Activated CD8-positive, alpha-beta memory T cell treated with anti-CD3 and anti-CD28 coated beads, Interleukin-2, amount 50 U/mL, for 1 hour (primary cell): ENCODE results near the gene SYAP1.
"Not testable (repeated sequence)": the region's sequence is repeated elsewhere in the genome, so short reads cannot be mapped to it uniquely, and the experiment has no call there.

ENCODE experiments used
- DNase-seq: peaks from one replicate; pipeline ENCODE4 v3.0.0-alpha.2; 2020; ENCODE audit errors: extremely low read depth

SYAP1 gene

DNA sequence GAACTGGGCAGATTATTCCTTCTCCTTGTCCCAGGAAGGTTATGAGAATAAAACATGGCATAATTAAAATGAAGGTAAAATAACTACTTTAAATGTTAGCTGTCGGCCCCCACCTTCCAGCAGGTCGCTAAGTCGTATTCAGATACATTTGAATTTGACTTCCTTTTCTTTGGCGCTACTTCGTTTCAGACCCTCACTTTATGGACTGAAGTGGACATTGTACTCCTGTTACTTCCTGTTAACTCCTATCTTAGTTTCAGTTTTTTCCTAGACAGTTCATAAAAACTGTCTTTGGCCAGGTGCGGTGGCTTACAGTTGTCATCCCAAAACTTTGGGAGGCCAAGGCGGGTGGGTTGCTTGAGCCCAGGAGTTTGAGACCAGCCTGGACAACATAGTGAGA is 5.7 kb downstream of the SYAP1 start:
- DNase-seq = no peak

DNA sequence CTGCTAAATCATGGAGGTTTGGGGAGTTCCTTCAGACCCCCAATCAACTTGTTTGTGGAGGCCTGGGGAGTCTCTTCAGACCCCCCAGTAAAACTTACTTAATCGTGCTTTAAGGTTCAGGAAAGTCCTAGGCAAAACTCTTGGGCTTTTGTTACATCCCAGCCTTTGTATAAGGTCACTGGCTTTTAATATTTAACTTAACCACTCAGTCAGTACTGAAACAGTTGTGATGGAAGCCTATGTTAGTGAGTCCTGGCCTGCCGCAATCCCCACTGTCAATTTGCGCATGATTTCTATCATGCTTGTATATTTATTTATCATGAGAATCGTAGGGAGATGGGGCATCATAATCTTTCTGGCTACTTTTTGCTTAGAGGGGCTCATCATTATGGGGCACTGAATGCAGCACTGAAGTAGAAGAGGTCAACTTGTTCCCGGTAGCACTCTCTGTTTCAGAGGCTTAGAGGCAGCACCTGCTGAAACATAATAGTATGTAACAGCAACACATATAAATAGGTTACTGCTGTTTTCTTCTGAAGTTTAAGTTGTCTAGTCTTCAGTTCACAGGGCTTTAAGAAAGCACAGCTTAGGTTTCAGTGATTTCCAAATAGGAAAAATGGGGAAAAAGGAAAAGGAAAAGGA is 7.1 kb downstream of the SYAP1 start:
- DNase-seq = not testable (repeated sequence)

DNA sequence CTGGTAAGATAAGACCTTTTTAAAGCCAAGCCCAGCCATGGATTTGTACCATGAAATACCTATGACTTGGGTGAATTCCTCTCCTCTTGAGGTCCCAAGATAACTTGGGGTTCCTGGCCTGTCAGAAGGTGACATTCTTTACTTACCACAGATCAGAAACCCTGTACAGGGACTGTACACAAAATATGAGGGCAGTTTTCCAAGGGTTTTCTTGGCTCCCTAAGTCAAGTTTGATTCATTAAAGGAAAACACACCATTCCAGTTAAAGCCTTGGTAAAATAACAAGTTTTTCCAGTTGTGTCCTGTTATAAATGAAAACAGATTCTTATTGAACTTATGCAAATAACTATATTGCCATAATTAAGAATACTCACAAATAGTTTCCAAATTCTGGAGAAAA is 8.2 kb downstream of the SYAP1 start:
- no peak for DNase-seq

DNA sequence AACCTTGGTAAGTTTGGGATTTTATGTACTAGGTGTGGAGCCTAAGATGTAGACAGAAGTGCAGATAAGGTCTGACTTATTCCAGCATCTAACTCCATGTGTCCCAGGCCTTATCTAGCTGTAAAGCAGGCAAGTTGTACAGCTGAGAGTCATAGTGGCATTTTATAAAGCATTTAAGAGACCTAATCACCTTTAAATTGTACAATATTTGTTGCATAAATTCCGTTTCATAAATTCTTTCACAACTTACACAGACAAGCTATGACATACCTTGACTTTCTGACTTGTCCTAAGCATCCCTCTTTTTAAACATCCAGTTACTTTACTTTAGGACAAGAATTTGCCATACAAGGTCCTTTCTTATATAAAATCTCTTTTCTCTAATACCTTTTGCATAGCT is 11.0 kb downstream of the SYAP1 start:
- DNase-seq = no peak

DNA sequence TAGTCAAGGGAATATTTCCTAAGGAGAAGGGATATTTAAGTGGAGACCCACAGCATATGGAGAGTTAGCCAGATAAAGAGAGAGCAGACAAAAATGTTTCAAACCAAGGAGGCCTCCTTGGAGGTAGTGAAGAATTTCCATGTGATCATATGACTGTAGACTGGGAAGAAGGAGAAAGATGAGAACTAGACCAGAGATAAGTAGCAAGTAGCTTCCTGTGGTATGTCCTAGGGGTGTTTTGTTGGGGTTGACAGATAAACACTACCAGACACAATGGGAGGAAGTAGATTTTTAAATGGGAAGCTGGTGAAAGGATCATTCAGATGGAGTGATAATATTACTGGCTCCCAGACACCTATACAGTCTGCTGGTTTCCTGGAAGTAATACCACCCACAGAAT is 13.6 kb downstream of the SYAP1 start:
- DNase-seq = no peak

DNA sequence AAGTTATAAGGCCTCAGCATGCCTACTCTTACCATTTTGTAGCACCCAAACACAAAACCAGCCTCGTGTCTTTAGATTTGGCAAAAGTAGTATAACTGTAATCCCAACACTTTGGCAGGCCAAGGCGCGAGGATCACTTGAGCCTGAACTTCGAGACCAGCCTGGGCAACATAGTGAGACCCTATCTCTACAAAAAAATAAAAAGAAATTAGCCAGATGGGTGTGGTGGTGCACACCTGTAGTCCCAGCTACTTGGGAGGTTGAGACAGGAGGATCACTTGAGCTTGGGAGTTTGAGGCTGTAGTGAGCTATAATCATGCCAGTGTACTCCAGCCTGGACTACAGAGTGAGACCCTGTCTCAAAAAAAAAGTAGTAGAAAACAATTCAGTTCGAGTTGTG is 17.6 kb downstream of the SYAP1 start:
- DNase-seq = no peak

DNA sequence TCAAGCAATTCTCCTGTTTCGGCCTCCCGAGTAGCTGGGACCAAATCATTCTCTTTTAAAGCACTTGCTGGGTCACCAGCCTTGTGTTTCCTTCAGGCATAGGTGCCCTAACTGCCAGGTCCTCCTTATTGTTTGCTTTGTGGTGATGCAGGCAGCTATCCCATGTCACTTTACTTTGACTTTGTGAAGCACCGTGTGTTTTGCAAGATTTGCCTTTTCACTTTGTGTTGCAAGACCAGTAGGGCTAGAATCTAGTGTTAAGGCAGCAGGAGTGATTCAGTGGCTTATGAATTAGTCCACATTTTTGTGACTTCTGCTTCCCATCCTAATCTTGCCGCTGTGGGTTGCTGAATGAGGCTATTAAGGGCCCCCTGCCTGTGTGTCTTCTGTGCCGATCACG is 20.2 kb downstream of the SYAP1 start:
- DNase-seq = no peak

DNA sequence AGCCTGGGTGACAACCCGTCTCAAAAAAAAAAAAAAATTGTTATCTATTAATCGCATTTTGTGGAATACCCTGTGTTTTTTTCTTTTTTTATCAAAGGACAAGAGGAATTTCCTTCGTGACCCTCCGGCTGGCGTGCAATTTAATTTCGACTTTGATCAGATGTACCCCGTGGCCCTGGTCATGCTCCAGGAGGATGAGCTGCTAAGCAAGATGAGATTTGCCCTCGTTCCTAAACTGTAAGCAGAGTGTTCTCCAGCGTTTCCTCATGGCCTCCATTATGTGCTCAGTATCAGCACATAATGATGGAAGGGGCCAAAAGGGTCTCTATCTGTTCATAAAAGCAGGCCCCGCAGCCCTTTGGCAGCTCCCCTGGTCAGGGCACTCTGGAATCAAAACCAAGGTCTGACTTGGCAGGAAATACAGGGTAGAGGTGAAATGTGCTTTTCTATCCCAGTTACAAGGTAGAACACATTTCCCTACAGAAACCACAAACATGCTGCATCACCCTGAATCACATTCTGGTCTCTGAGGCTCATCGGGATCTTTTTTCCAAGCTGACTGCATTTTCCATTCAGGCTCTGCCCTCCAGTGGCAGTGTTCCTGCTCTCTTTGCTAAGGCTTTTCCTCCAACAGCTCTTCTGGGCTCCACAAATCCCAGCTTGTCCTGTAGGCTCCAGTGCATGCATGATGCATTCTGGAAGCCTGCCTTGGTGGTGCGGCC is 24.4 kb downstream of the SYAP1 start:
- no peak for DNase-seq

DNA sequence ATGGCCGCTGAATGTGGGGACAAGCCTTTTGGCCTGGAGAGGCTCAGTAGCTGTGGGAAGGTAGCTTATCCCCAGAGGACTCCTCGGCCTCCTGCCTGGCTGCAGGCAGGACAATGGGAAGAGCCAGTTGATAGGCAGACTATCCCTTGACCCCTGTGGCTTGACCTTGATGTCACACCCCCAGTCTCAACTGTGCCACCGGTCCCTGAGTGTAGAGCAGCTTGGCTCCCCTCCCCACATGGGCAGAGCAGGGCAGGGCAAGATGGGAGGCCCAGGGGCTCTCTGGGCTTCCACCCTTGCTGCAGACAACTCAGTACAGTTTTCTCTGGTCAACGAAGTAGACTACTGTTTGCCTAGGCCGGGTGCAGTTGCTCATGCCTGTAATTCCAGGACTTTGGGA is 25.7 kb downstream of the SYAP1 start:
- DNase-seq = no peak

DNA sequence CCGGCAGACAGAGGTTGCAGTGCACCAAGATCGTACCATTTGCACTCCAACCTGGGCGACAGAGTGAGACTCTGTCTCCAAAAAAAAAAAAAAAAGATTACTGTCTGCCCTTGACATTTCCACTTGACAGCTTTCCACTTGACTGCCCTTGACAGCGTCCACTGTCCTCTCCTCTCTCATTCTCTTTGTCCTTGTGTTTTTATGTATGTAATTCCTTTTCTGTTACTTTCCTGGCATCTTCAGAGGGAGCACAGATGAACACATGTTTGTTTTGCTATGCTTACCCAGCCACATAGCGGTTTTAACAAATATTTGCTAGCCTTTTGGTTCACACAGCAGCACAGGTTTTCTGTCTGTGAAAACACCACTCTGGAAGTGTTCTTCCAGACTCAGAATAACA is 26.2 kb downstream of the SYAP1 start:
- no peak for DNase-seq

DNA sequence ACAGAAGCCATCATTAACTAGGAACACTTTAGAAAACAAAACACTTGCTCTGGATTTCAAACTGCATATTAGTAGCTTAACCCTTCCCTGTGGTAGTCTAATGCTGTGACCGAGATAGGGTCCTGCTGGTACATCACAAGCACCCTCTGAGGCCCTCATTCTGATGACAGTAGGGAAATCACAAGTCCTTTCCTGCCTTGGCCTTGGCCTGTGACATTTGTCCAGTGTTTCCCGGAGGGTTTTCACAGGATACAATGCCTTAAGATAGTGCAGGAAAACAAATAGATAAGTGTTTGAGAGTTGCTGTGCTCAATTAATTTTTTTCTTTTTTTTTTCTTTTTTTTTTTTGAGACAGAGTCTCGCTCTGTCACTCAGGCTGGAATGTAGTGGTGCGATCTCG is 29.0 kb downstream of the SYAP1 start:
- DNase-seq = no peak

DNA sequence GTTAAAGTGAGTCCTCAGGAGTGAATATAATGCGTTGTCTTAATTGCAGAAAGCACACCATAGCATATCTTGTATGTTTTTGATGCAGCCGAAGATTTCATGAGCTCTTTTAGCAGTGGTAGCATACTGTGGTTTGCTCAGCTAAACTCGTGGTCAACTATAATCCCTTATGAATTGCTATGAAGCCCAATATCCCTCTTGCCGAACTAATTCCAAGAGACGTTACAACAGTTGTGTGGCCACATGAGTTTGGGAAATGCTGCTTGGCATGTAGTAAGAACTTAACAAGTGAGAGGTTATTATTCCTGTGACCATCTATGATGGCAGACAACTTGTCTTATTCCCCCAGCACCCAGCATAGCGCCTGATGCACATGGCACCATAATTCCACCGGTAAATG is 30.7 kb downstream of the SYAP1 start:
- DNase-seq = no peak

DNA sequence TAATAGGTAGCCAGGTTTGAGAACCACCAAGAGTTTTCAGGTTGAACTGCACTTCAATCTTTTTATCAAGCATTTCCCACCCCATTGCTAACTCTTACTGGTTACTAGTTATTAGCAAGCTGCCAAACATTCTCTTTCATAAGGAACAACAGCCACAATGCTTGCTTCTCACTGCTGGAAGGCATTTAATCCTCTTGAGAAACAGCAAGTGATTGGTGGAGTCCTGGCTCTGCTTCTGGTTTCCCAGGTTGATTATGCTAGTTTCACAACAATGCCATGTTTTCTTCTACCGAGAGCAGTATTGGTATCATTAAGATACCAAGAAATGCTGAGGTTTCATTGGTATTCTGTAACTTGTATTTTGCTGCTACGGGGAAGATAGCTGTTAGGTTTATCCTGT is 34.6 kb downstream of the SYAP1 start:
- no peak for DNase-seq

DNA sequence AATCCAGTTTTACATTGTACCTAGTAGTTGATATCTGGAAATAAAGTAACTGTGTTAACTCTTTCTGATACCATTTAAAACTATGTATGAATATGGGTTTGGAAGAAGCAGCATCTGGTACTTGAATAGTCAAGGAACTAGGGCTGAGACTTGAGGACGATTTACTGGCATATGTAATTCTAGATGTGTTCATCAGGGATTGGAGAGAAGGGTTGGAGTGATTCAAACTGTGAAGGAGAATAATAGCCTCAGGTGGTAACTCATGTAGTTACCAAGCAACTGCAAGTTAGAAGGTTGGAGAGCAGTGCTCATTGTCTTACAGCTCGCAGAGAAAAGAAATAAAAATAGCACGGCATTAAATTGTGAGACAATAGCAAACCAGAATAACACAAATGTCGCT is 37.3 kb downstream of the SYAP1 start:
- DNase-seq = no peak

DNA sequence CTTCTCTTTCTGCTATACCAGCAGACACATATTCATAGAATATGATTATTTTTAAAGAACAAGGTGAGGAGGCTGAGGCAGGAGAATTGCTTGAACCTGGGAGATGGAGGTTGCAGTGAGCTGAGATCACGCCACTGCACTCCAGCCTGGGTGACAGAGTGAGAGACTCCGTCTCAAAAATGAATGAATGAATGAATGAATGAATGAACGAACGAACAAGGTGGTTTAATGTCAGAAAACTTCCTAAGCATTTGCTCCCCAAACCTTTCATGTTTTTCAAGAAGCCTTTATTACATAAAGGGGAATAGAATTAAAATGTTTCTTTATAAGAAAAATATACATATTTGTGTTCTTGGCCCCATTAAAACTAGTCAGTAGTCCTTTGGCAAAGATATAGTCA is 42.1 kb downstream of the SYAP1 start:
- not testable (repeated sequence) for DNase-seq

DNA sequence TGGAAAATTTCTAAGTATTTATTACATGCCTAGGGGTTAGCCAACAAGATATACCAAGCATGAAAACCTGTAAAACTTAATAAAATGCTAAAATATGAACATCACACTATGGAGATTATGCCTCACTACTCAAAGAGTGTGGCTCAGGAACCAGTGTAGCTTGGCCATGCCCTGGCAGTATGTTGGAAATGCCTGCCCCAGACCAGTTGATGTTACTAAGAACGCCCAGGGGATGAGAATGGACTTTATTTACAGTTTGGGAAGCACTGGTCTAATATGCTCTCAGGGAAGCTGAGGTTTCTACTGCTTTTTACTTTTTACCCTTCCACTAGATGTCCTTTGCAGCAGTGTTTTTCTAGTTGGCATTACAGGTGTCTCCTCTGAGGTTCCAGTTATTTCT is 43.2 kb downstream of the SYAP1 start:
- DNase-seq = no peak

DNA sequence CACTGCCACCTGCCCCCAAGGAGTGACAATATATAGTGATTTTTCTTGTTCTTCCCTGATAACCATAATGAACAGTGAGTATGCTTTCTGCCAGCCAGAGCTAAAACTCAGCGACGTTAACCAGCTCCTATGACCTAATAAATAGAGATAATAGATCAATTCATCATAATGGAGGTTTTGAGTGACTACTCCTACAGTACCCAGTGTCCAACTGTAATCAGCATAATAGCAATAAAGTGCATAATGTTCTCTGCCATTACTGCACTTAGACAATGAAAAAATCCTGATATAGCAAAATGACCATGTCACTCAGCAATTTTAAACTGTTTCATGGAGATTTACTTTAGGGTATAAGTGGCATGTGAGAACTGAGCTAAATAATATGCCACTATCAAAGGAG is 46.2 kb downstream of the SYAP1 start:
- no peak for DNase-seq

DNA sequence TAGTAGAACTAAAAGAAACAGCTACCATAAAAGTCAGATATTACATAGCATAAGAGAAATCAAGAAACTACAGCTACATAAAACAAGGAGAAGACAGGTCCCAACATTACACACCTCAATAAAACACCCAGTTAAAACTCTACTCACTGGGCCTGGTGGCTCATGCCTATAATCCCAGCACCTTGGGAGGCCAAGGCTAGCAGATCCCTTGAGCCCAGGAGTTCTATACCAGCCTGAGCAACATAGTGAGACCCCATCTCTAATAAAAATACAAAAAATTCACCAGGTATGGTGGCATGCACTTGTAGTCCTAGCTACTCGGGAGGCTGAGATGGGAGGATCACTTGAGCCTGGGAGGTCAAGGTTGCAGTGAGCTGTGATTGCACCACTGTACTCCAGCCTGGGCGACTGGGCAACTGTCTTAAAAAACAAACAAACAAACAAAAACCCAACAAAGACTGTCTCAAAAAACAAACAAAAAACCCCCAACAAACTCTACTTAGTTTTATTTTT is 51.6 kb downstream of the SYAP1 start:
- DNase-seq = no peak

DNA sequence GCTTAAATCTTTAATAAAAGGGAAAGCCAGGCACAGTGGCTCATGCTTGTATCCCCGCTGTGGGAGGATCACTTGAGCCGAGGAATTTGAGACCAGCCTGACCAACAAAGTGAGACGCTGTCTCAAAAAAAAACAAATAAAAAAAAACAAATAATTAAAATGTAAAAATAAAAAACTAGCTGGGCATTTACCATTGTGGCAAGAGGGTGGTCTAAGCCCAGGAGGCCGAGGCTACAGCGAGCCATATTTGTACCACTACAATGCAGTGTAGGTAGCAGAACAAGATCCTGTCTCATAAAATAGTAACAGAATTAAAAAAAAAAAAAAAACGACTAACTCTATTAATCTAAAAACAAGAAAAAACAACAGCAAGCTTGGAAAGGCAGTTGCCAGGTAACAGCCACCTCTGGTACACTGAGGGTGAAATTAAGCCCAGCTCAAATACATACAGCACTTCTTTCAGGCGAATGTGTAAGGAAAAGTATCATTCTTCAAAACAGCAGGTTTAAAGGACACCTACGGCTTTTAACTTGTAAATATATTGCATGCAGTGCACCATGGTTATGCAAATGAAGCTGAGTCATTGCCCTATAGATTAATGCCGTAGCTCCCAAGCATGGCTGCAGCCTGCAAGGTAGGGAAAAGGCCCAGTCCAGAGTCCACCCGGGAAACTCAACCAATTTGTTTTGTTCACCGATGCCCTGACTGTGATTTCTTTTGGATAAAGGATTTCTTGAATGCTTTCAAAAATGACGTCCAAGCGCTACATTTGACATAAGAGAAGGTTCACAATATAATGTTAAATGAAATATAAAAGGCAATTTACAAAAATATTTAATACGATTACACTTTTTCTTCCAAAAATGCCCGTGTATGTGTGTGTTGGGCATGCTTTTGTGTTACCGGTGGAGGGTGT is 52.3 kb downstream of the SYAP1 start:
- no peak for DNase-seq

DNA sequence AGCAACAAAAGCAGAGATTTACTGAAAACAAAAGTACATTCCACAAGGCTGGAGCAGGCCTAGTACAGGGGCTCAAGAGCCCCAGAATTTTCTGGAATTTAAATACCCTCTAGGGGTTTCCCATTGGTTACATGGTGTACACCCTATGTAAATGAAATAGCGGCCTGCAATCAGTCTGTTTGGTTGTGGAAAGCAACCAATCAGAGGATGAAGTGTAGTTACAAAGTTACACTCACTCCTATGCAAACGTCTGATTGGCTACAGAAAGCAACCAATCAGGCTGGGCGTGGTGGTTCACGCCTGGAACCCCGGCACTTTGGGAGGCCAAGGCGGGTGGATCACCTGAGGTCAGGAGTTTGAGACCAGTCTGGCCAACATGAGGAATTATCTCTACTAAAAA is 53.0 kb downstream of the SYAP1 start:
- DNase-seq = no peak

DNA sequence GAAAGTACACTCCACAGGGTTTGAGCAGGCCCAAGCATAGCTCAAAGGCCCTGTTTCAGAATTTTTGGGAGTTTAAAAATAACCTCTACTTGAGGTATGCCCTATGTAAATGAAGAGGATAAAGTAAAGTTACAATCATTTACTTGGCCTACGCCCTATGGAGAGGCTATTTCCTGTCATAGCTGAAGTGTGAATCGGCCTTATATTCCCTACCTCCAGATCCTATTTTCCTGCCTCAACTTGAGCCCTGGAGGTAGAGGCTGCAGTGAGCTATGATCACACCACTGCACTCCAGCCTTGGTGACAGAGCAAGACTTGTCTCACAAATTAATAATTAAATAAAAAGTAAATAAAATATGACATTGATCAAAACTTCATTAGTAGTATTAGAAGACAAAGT is 55.3 kb downstream of the SYAP1 start:
- DNase-seq = no peak

DNA sequence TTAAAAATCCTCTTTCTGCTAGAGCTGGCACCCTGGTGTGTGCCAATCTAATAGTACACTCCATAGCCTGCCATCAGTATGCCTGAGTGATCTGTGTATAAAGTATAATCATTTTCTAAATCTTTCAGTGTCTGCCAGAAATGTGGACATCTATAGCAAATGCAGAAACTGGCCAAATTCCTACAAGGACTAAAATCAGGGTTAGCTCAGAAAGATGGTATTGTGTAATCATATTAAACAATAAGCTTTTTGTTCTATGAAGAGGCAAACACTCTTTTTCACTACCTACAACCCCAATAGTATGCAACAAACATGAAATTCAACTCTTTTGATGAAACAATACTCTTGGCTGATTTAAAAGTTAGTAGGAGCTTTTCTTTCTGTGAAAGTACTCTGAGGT is 59.1 kb downstream of the SYAP1 start:
- DNase-seq = no peak

DNA sequence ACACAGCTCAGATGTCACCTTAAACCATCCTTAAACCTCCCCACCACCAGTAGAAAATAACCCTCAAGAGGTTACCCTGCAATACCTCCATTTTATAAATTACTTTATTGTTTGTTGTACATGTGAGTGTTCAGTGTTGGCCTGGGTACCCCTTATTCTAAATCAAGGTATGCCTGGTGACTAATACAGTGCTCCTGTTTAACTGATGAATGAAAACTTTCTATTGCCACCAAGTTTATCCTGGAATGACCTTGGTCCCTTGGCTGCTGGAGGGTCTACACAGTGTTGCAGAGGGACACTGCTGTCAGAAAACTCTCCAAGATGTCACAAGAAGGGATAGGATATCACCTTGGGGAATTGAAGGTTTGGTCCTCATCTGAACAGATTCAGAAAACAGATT is 59.6 kb downstream of the SYAP1 start:
- no peak for DNase-seq
